IMR-90 (cell line): ENCODE results near the gene KLF16. TPM values are rescaled to one million over a fixed set of nuclear protein-coding genes. Genes with fewer than 3 reads are reported as not detected.
"Not testable (repeated sequence)": the region's sequence is repeated elsewhere in the genome, so short reads cannot be mapped to it uniquely, and the experiment has no call there.

Source experiments
- ATAC-seq: fragments of 200-7000 bp; cut with Tn5 transposase; 2 replicates; pipeline ENCODE4 v1.9.1; 2020; ENCODE audit warnings: low read depth, mild to moderate bottlenecking, moderate library complexity
- BruUV-seq: library from RNA; stranded (reverse); fragments of 400-500 nt; replicated peaks from 2 replicates; lab custom pipeline; 2021; lab: Mats Ljungman, UMichigan
- CTCF ChIA-PET: fragments of 300-600 bp; formaldehyde crosslinking; extraction: SDS; loops from one replicate; lab custom pipeline; 2021; ENCODE audit warnings: antibody characterized with exemption; lab: Yijun Ruan, JAX
- POLR2A ChIA-PET: fragments of 300-600 bp; sonication (Branson Sonifier 250); formaldehyde crosslinking; loops from one replicate; lab custom pipeline; 2022; ENCODE audit warnings: antibody characterized with exemption; ENCODE audit not compliant: unreplicated experiment; lab: Charles Lee
- DNase-seq: peaks from one replicate; pipeline ENCODE4 v3.0.0; 2013
- H2AFZ ChIP-seq: replicated peaks from 2 replicates; pipeline ENCODE3; 2013; ENCODE audit warnings: low read length, mild to moderate bottlenecking; ENCODE audit not compliant: poor library complexity
- H2AK5ac ChIP-seq: 2 replicates; pipeline ENCODE4 v1.6.1; 2013; ENCODE audit warnings: low read depth, low read length, inconsistent platforms
- H2AK9ac ChIP-seq: replicated peaks from 2 replicates; pipeline ENCODE3; 2013; ENCODE audit warnings: mild to moderate bottlenecking, low read depth, low read length, moderate library complexity; ENCODE audit not compliant: poor library complexity
- H2BK120ac ChIP-seq: 2 replicates; pipeline ENCODE4 v1.6.1; 2013; ENCODE audit warnings: low read depth, low read length, inconsistent platforms
- H2BK15ac ChIP-seq: 3 replicates; pipeline ENCODE4 v1.6.1; 2013; ENCODE audit warnings: low read depth, low read length, inconsistent platforms
- H2BK20ac ChIP-seq: 2 replicates; pipeline ENCODE4 v1.6.1; 2013; ENCODE audit warnings: low read depth, mild to moderate bottlenecking, inconsistent platforms, low read length, moderate library complexity
- H2BK5ac ChIP-seq: 2 replicates; pipeline ENCODE4 v1.6.1; 2013; ENCODE audit warnings: mild to moderate bottlenecking, low read depth, low read length, inconsistent platforms; ENCODE audit not compliant: poor library complexity, severe bottlenecking
- H3K14ac ChIP-seq: replicated peaks from 2 replicates; pipeline ENCODE4 v1.6.1; 2013; ENCODE audit warnings: low read depth, low read length, inconsistent platforms
- H3K18ac ChIP-seq: 2 replicates; pipeline ENCODE4 v1.6.1; 2013; ENCODE audit warnings: low read depth, low read length, control low read depth
- H3K23ac ChIP-seq: 2 replicates; pipeline ENCODE4 v1.6.1; 2013; ENCODE audit warnings: low read depth, low read length, inconsistent platforms
- H3K27ac ChIP-seq: 2 replicates; pipeline ENCODE4 v1.5.1; 2013; ENCODE audit warnings: mild to moderate bottlenecking, control low read depth, low read length; ENCODE audit not compliant: insufficient read depth
- H3K27me3 ChIP-seq: 2 replicates; pipeline ENCODE4 v1.6.1; 2013; ENCODE audit warnings: low read length; ENCODE audit not compliant: control insufficient read depth, insufficient read depth
- H3K36me3 ChIP-seq: 2 replicates; pipeline ENCODE4 v1.6.1; 2013; ENCODE audit warnings: low read length, mixed read lengths; ENCODE audit not compliant: control insufficient read depth, insufficient read depth
- H3K4ac ChIP-seq: 2 replicates; pipeline ENCODE4 v1.6.1; 2013; ENCODE audit warnings: low read depth, low read length, inconsistent platforms
- H3K4me1 ChIP-seq: 2 replicates; pipeline ENCODE4 v1.6.1; 2013; ENCODE audit warnings: low read length, mixed read lengths; ENCODE audit not compliant: control insufficient read depth, insufficient read depth
- H3K4me2 ChIP-seq: 2 replicates; pipeline ENCODE4 v1.6.1; 2013; ENCODE audit warnings: low read depth, mild to moderate bottlenecking, control low read depth, low read length, moderate library complexity
- H3K4me3 ChIP-seq: 2 replicates; pipeline ENCODE4 v1.5.1; 2013; ENCODE audit warnings: low read depth, mild to moderate bottlenecking, control low read depth, low read length, moderate library complexity; ENCODE audit not compliant: insufficient read depth
- H3K56ac ChIP-seq: 2 replicates; pipeline ENCODE4 v1.6.1; 2013; ENCODE audit warnings: low read length, inconsistent platforms; ENCODE audit not compliant: insufficient read depth; ENCODE audit errors: extremely low read depth
- H3K79me1 ChIP-seq, 2 experiments: 2 replicates each; pipeline ENCODE4 v1.6.1; 2013; ENCODE audit warnings: low read length in 2 of 2, inconsistent platforms in 1 of 2, low read depth in 1 of 2
- H3K9ac ChIP-seq: 2 replicates; pipeline ENCODE4 v1.6.1; 2013; ENCODE audit warnings: low read depth, low read length, control low read depth
- H3K9me1 ChIP-seq: 2 replicates; pipeline ENCODE4 v1.6.1; 2013; ENCODE audit warnings: low read length, inconsistent platforms; ENCODE audit not compliant: insufficient read depth
- H3K9me3 ChIP-seq: 2 replicates; pipeline ENCODE4 v1.6.1; 2013; ENCODE audit warnings: low read length; ENCODE audit not compliant: control insufficient read depth, insufficient read depth
- H4K20me1 ChIP-seq: 2 replicates; pipeline ENCODE4 v1.6.1; 2013; ENCODE audit warnings: low read length, inconsistent platforms; ENCODE audit not compliant: insufficient read depth
- H4K5ac ChIP-seq: 2 replicates; pipeline ENCODE4 v1.6.1; 2013; ENCODE audit warnings: mild to moderate bottlenecking, low read depth, low read length, control low read depth
- H4K8ac ChIP-seq, 2 experiments: 2 replicates each; pipeline ENCODE4 v1.6.1; 2013; ENCODE audit warnings: low read depth in 2 of 2, low read length in 2 of 2, control low read depth in 1 of 2, inconsistent platforms in 1 of 2
- H4K91ac ChIP-seq: 2 replicates; pipeline ENCODE4 v1.6.1; 2013; ENCODE audit warnings: low read depth, low read length, inconsistent platforms; ENCODE audit not compliant: insufficient read depth
- BHLHE40 ChIP-seq: fragments of 150-350 bp; IDR thresholded peaks from 2 replicates; pipeline ENCODE4 v1.6.1; 2016; ENCODE audit warnings: mild to moderate bottlenecking, low read depth, low read length
- RFX5 ChIP-seq: IDR thresholded peaks from 2 replicates; pipeline ENCODE4 v1.8.0; 2012; ENCODE audit warnings: low read depth, mild to moderate bottlenecking, low read length, moderate library complexity
- WGBS, 2 experiments: methylation state at CpG; one replicate each; pipeline versions ENCODE4 v1.1.5 to v1.1.7; 2013; ENCODE audit warnings: missing lambda C conversion rate in 2 of 2; ENCODE audit not compliant: insufficient read length in 1 of 2; ENCODE audit errors: extremely low coverage in 2 of 2; 5-methylcytosine and 5-hydroxymethylcytosine counted together
- dilution Hi-C: fragments of 300-500 bp; cut with HindIII; formaldehyde crosslinking; loops from one replicate; pipeline ENCODE4 v1.14.3; 2018; ENCODE audit warnings: low sequenced_read_pairs; ENCODE audit not compliant: unreplicated experiment
- in situ Hi-C: fragments of 300-500 bp; cut with MboI; formaldehyde crosslinking; loops from 3 replicates; pipeline ENCODE4 v1.14.3; 2019; ENCODE audit warnings: low sequenced_read_pairs, inconsistent platforms, mixed read lengths
- intact Hi-C: fragments of 100-400 bp; cut with micrococcal nuclease; formaldehyde crosslinking; loops from 2 replicates; pipeline ENCODE4 v1.10.0; 2022
- polyA plus RNA-seq, 3 experiments: library from polyadenylated mRNA; depleted of rRNA; stranded (reverse); fragments of >200 nt; gene quantifications; 2 replicates each; pipeline ENCODE4 v1.2.3, GENCODE V29; 2012; ENCODE audit warnings: low replicate concordance in 1 of 3
- total RNA-seq: library from RNA; depleted of rRNA; stranded (reverse); fragments of >200 nt; gene quantifications from 2 replicates; pipeline ENCODE4 v1.2.3, GENCODE V29; 2012

KLF16 gene
- total and polyA plus RNA-seq, 2 of the 4 experiments (the other 2 are of a cell fraction): 0.90 to 13.1 TPM

DNA sequence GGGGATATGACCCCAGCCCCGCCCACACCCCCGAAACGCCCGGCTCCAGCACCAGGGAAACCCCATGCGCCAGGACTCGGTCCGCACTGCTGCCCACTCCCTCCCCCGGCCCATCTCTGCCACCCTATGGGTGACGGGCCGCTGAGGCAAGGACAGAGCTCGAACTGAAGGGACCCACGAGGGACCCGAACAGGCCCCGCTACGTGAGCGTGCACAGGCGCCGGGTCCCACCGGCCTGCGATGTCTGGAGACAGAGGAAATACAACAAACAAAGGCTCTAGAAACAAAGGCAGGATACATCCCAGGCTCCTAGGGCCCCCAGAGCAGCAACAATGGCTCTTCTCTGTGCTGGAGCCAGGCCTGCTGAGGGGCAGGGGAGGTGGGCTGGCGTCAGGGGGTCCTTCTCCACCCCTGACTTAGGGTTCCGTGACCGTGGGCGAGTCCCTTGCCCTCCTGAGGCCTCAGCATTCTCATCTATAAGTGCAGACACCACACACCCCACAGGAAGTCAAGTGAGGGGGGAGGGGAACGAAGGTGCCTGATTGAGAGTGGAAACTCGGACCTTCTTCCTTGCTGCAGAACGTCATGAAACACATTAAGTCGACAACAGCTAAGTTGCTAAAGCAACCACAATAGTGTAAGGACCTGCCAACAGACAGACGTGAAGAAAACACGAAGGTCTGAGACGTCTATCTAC lies 18.9 kb upstream of the KLF16 start:
- intact Hi-C loops (no loop called here), dilution Hi-C loops (no loop called here), in situ Hi-C loops (no loop called here)
- H2BK15ac ChIP-seq: no peak overlapping the region
- no peak overlapping the region for H2BK5ac ChIP-seq
- peaks cover 18% of the 10 kb centered on the region for H3K9me1 ChIP-seq
- H2AFZ ChIP-seq: no peak overlapping the region
- no peak overlapping the region for H3K4ac ChIP-seq
- 0 out of 2 replicates have a peak overlapping the region, but pooled peaks have one; percentile 37 for H3K23ac ChIP-seq
- no peak overlapping the region for H2BK120ac ChIP-seq
- no peak overlapping the region for H3K9ac ChIP-seq
- no peak overlapping the region for H3K27ac ChIP-seq
- CTCF ChIA-PET: no interaction called here
- DNase-seq: no peak
- no peak overlapping the region for H2BK20ac ChIP-seq
- H3K9me3 ChIP-seq: no peaks in the 10 kb centered on the region
- no peak overlapping the region; the same call in 1 of the 2 replicates for H2AK5ac ChIP-seq
- H3K36me3 ChIP-seq: peaks cover 12% of the 10 kb centered on the region; the same call in 1 of the 2 replicates
- H3K79me1 ChIP-seq: peaks cover 4 to 44% of the 10 kb centered on the region in 2 experiments
- H4K91ac ChIP-seq: no peak overlapping the region
- no peak for TF ChIP-seq BHLHE40
- TF ChIP-seq RFX5: no peak
- no peak overlapping the region for H3K56ac ChIP-seq
- H3K27me3 ChIP-seq: no peaks in the 10 kb centered on the region
- peaks cover 24% of the 10 kb centered on the region for H3K4me1 ChIP-seq
- no TSS peak for BruUV-seq
- peak overlapping the region; percentile 78 for H2AK9ac ChIP-seq
- no peak overlapping the region; the same call in 1 of the 2 replicates for H3K4me2 ChIP-seq
- ATAC-seq: no peak
- POLR2A ChIA-PET: no interaction called here
- H3K14ac ChIP-seq: 0 out of 2 replicates have a peak overlapping the region, but pooled peaks have one; percentile 35
- H4K5ac ChIP-seq: no peak overlapping the region
- peaks cover 46% of the 10 kb centered on the region for H4K20me1 ChIP-seq
- 80% methylated on average over 17 of the region's 31 CpGs; no CpG with 5 or more reads in 1 of the 2 experiments for WGBS, 2 experiments
- no peak overlapping the region for H4K8ac ChIP-seq
- no peak overlapping the region for H3K4me3 ChIP-seq
- no peak overlapping the region for H3K18ac ChIP-seq

DNA sequence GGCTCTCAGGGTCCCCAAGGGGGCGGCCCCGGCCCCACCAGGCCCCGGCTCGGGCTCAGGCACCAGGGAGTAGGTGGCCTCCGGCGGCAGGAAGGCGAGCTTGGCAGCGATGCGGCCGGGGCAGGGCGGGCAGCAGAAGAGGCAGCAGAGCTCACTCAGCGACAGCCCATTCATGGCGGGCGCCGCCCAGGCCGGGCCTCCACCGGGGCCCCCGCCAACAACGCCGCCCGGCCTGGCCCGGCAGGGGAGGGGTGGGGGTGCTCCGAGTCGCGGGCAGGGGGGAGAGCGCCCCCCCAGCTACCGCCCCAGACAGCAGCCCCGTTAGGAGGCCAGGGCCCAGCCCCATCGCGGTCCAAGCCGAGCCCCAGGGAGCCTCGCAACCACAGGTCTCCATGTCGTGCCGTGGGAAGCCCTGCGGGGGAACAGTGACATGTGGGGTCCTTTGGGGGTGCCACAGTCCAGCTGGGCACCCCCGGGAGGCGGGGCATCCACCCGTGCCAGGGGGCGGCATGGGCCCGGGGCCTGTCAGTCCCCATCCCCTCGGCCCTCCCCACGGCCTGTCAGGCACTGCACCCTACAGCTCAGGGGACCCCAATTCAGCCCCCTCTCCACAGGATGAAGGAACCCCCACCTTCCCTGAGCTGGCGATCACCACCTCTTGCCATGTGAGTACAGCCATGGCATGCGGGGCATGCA lies 18.2 kb upstream of the KLF16 start:
- H3K56ac ChIP-seq, H2BK15ac ChIP-seq, H3K18ac ChIP-seq, H3K23ac ChIP-seq, DNase-seq, H3K27me3 ChIP-seq, H3K9ac ChIP-seq, H3K4me2 ChIP-seq, in situ Hi-C loops, dilution Hi-C loops, H2AK5ac ChIP-seq, H2AK9ac ChIP-seq, CTCF ChIA-PET, BruUV-seq, H3K4ac ChIP-seq, POLR2A ChIA-PET, H2BK20ac ChIP-seq, H2BK120ac ChIP-seq, intact Hi-C loops, H2BK5ac ChIP-seq, H4K91ac ChIP-seq, H3K4me3 ChIP-seq, H3K27ac ChIP-seq, H4K8ac ChIP-seq, H3K9me3 ChIP-seq, ATAC-seq, H4K5ac ChIP-seq, H3K14ac ChIP-seq, H2AFZ ChIP-seq: not testable (repeated sequence)
- H3K9me1 ChIP-seq: peaks cover 18% of the 10 kb centered on the region
- H3K4me1 ChIP-seq: peaks cover 26% of the 10 kb centered on the region
- peaks cover 5 to 44% of the 10 kb centered on the region in 2 experiments for H3K79me1 ChIP-seq
- WGBS, 2 experiments: 94% methylated on average over 8 of the region's 44 CpGs; no CpG with 5 or more reads in 1 of the 2 experiments
- peaks cover 46% of the 10 kb centered on the region for H4K20me1 ChIP-seq
- peaks cover 12% of the 10 kb centered on the region; the same call in 1 of the 2 replicates for H3K36me3 ChIP-seq
